ENCODE measurements around the gene PABPN1L.

Gene PABPN1L

GRCh38 chr16:88857728-88858339 is 8.6 kb downstream of the PABPN1L start:
- intact Hi-C loops (cut with DNase I): loop anchor here (5.0 kb wide), 1 partner anchor 46 kb away; the partner anchor contains the start of gene APRT
- DNase-seq: peak; percentile 69 to 92 (median 83)

- intact Hi-C loops (cut with DNase I): loop anchor here (5.0 kb wide), 1 partner anchor 45 kb away; the partner anchor contains the start of gene APRT
- peak; percentile 97 to 100 (median 99) for DNase-seq
Measured at GRCh38 chr16:88856828-88857727, 9.4 kb downstream of the PABPN1L start, which contains the start of the genes GALNS and TRAPPC2L. TSS of gene GALNS (minus strand) at chr16:88856947. CDS start at chr16:88856877, 70 bp downstream. TSS of gene TRAPPC2L (plus strand) at chr16:88857127. CDS start at chr16:88857151, 24 bp downstream.

- peak in 9 of 42 donors; percentile 13 to 42 (median 24) for DNase-seq
- intact Hi-C loops (cut with DNase I): loop anchor here (5.0 kb wide), 1 partner anchor 44 kb away; the partner anchor contains the start of gene APRT
Measured at GRCh38 chr16:88856122-88856827, 10.2 kb downstream of the PABPN1L start.

- intact Hi-C loops (cut with DNase I): loop anchor here (5.0 kb wide), 1 partner anchor 43 kb away; the partner anchor contains the start of gene APRT
Measured at GRCh38 chr16:88855736-88856121, 10.7 kb downstream of the PABPN1L start.

GRCh38 chr16:88855176-88855575 is 11.3 kb downstream of the PABPN1L start:
- DNase-seq: no peak
- intact Hi-C loops (cut with DNase I): loop anchor here (5.0 kb wide), 1 partner anchor 43 kb away; the partner anchor contains the start of gene APRT

More at GRCh38 chr16:88855736-88856121, 10.7 kb downstream of the PABPN1L start:
- peak in 1 of 42 donors; percentile 17 for DNase-seq

- intact Hi-C loops (cut with DNase I): loop anchor here (5.0 kb wide), 1 partner anchor 42 kb away; the partner anchor contains the start of gene APRT
- DNase-seq: no peak
Measured at GRCh38 chr16:88854306-88855111, 12.0 kb downstream of the PABPN1L start.

- intact Hi-C loops (cut with DNase I): no loop called here
- DNase-seq: peak in 2 of 42 donors; percentile 24 to 32
Measured at GRCh38 chr16:88853325-88853941, 13.0 kb downstream of the PABPN1L start.

- intact Hi-C loops (cut with DNase I): no loop called here
- DNase-seq: no peak
Measured at GRCh38 chr16:88851616-88852015, 14.8 kb downstream of the PABPN1L start.

- no peak for DNase-seq
- intact Hi-C loops (cut with DNase I): no loop called here
Measured at GRCh38 chr16:88850531-88851199, 15.8 kb downstream of the PABPN1L start.

GRCh38 chr16:88848557-88848956 is 17.9 kb downstream of the PABPN1L start:
- DNase-seq: no peak

GRCh38 chr16:88847654-88848053 is 18.8 kb downstream of the PABPN1L start:
- intact Hi-C loops (cut with DNase I): no loop called here
- DNase-seq: no peak

More at GRCh38 chr16:88848557-88848956, 17.9 kb downstream of the PABPN1L start:
- intact Hi-C loops (cut with DNase I): no loop called here

GRCh38 chr16:88846088-88846487 is 20.4 kb downstream of the PABPN1L start:
- intact Hi-C loops (cut with DNase I): no loop called here
- DNase-seq: no peak

- DNase-seq: no peak
- intact Hi-C loops (cut with DNase I): no loop called here
Measured at GRCh38 chr16:88844419-88845036, 21.9 kb downstream of the PABPN1L start.

- intact Hi-C loops (cut with DNase I): no loop called here
Measured at GRCh38 chr16:88843256-88843655, 23.2 kb downstream of the PABPN1L start.

GRCh38 chr16:88842806-88843205 is 23.7 kb downstream of the PABPN1L start:
- no peak for DNase-seq
- intact Hi-C loops (cut with DNase I): no loop called here

More at GRCh38 chr16:88843256-88843655, 23.2 kb downstream of the PABPN1L start:
- no peak for DNase-seq

- no peak for DNase-seq
- intact Hi-C loops (cut with DNase I): no loop called here
Measured at GRCh38 chr16:88842308-88842756, 24.1 kb downstream of the PABPN1L start.
